SW480 (cell line): ENCODE results near the gene BPIFB4.
"Not testable (repeated sequence)": the region's sequence is repeated elsewhere in the genome, so short reads cannot be mapped to it uniquely, and the experiment has no call there.

ENCODE experiments used
- DNase-seq: peaks from one replicate; pipeline ENCODE4 v3.0.0-alpha.2; 2016; ENCODE audit warnings: low spot score

The BPIFB4 gene

DNA sequence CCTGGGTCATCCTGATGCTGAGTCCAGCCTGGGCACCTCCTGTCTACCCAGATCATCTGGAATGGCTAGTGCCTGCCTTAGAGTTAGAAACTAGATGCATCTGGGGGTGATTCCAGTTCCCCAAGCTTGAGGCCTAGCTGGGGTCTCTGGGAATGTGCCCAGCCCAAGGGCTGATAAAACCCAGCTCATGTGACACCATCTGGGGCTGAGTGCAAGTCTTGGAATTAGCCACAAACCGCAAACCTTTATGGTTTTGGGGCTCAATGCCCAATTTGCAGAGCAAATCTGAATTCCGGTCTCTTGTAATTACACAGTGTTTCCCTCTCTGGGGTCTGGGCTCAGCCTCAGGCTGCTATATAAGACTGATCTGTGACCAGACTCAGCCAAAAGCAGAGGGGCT, at the start of gene BPIFB4:
Gene BPIFB4 (plus strand): TSS at position 385 of the 400 bp plus-strand sequence. CDS start 1,884 bp downstream, outside the sequence.
- no peak for DNase-seq

DNA sequence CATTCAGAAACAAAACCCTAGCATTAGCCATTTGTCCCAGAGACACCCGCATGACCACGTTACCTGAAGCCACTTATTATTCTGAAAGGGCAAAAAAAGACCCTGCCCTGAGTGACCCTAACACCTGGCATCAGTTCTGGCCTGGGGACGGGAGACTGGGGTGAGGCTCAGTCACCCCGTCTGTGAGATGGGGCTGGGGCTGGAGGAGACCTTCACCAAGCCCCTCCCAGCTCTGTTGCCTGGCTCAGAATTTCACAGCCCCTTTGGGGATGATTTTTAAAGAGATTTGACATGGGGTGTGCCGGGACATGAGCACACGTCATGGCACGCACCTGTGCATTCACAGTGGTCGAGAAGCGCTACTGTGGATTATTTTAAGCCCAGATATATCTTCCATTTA, 49.4 kb upstream of the BPIFB4 start:
- no peak for DNase-seq

DNA sequence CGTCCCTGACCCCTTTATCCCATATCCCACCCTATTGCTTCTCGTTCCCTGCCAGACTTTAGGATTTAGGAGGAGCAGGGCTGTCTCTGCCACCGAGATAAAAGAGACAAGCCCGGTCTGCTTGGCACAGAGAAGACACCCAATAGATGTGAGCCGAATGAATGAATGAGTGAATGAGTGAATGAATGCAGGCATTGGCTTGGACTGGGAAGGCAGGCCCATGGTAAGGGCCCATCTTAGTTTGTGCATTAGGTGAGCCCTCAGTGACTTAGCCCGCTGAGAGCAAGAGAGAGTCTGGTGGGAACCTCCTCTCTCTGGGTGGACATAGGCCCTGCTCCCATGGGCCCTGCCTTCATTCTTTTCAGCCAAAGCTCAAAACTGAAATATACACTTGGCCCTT, 48.9 kb upstream of the BPIFB4 start:
- no peak for DNase-seq

DNA sequence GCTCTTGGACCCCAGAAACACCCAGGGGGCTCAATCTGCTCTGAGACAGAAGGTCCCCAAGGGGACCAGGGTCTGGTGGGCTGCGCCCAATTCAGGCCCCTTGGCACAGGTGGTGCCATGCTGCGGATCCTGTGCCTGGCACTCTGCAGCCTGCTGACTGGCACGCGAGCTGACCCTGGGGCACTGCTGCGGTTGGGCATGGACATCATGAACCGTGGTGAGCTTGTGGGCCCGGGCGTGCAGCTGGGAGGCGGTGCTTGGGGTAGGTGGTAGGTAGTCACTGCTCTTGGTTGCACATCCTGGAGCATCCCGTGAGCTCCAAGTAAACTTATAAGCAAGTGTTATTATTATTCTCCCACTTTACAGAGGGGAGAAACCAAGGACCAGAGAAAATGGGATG, 47.9 kb upstream of the BPIFB4 start, which contains the start of gene BPIFB6:
Gene BPIFB6 (plus strand): TSS at position 118 of the 400 bp plus-strand sequence. CDS start 0 bp downstream, at position 118.
- no peak for DNase-seq

DNA sequence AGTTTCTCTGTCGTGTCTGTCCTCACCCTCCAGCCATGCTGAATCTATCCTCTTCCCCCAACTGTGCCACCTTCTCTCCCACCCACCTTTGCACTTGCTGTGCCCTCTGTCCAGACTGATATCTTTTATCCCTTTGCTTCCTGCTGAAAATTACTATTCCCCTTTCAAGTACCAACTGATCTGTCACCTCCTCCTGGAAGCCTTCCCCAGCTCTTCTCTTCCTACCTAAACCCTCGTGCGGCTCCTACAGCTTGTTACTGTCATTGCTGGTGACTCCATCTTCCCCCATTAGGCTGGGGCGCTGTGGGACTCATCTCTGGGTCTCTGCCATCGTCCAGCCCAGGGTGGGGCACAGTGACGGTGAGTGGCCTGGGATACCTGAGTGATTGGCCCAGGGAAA, 46.9 kb upstream of the BPIFB4 start:
- no peak for DNase-seq

DNA sequence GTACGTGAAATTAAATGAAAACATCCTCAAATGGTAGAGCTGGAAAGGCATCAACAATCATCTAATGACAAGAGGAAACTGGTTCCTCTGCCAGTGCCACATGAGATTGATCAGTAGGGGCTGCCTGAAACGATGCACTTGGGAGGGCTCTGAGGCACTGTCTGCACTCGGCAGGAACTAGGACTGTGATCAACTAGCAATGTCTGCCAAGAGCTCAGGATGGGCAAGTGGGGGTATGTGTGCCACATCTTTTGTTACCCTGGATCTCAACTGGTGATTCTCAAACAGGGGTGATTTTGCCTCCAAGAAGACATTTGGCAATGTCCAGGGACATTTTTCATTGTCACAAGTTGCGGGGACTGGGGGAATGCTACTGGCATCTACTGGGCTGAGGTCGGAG, 46.1 kb upstream of the BPIFB4 start:
- no peak for DNase-seq

DNA sequence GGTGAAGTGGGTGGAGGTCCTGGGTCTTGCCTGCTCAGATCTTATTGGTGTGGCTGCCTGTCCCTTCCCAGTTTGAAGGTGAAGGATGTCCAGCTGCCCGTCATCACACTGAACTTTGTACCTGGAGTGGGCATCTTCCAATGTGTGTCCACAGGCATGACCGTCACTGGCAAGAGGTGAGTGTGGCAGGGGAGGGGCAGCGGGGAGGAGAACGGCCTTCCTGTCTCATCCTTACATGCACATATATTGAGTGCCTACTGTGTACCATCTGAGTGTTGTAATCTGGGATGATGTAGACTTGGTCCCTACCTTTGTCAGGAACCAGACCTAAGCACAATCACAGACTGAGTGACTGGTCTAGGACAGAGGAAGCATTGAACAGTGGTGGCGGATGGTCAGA, 45.3 kb upstream of the BPIFB4 start:
- no peak for DNase-seq

DNA sequence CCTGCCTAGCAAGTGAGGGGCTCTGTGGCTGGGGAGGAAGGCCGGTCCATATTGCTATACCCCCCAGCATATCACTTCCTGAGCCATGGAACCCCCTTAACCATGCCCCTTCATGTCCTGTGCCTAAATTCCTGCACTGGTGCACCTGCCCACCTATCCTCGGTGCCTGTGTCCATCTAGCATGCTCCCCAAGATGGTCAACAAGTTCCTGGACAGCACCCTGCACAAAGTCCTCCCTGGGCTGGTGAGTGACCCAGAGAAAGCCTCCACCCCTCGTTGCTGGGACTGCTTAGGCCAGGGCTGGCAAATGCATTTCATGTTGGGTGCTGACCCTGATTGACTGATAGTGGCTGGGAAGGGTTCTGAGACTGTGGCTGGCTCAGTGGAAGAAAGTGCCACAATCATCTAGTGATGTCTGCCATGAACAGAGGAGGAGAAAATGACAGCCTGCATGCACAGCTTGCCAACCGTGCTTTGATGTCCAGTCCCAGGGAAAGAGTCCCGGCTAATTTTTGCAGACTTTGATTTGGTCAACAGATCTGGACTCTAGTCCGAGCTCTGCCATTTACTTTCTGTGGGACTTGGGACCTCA, 44.4 kb upstream of the BPIFB4 start:
- DNase-seq: no peak

DNA sequence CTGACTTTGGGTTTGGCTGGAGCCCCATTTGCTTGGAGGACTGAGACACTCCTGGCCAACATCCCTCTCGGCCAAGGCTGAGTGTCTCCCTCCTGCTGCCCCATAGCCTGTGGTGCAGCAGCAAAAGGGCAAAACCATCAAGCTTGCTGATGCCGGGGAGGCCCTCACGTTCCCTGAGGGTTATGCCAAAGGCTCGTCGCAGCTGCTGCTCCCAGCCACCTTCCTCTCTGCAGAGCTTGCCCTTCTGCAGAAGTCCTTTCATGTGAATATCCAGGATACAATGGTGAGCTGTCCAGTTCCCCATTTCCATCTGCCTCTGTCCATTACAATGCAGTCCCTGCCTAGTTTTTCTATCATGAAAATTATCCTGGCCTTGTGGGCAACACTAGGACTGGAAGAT, 42.0 kb upstream of the BPIFB4 start:
- no peak for DNase-seq

DNA sequence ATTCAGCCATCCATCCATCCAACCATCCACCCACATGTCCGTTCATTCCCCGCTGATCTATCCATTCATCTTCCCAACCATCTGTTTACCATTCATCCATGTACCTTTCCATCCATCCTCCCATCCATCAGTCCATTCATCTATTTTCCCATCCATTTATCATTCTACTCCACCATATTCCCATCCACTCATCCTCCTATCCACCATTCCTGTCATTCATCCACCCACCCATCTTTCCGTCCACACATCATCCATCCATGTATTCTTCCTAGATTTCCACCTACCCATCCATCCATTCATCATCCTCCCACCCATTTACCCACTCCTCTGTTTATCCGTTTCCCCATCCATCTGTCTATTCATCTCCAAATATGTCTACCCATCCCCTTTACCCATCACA, 41.2 kb upstream of the BPIFB4 start:
- no peak for DNase-seq

DNA sequence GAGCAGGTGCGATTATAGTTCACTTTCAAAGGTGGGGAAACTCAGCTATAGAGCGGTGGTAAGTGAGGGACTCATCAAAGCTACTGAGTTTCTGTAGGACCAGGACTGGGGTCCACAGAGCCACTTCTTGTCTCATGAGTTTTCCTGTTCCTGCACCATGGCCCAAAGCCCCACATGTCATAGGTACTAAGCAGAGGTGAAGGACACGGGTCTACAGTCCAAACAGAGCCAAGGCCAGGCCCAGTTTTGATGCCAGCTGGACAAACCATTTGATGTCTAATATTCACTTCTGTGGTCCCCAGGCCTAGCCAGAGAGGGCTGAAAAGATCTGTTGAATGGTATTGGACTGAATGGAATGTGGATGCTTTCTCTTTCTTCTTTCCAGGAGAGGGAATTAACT, 37.0 kb upstream of the BPIFB4 start:
- DNase-seq: no peak

DNA sequence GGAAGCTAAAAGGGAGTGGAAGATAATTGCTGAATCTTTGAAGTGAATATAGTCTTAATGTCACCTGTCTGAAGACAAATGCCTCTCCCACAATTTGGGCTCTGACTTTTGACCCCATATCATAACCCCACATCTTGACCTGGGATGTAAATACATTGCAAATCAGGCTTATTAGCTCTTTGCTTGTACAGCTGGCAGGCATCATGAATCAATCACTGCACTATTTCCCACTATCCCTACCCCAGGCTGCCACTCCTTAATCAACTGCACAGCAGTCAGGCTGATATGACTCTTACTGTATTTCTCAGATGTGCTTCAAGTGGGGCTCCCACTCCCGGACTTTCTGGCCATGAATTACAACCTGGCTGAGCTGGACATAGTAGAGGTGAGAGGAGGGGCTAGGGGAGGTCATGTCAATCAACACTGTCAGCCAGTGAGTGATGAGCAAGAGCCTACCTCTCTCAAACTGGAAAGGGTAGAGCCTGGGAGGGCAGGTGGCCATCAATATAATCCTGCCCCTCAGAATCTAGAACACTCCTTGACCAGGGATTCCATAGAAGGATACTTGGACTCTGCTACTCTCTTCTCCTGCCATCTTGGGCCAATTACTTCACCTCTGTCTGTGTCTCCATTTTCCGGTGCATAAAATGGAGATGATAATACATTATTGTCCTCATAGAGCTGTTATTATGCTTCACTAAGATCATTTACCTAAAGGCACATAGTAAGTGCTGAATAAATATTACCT, 36.3 kb upstream of the BPIFB4 start:
- DNase-seq: no peak

DNA sequence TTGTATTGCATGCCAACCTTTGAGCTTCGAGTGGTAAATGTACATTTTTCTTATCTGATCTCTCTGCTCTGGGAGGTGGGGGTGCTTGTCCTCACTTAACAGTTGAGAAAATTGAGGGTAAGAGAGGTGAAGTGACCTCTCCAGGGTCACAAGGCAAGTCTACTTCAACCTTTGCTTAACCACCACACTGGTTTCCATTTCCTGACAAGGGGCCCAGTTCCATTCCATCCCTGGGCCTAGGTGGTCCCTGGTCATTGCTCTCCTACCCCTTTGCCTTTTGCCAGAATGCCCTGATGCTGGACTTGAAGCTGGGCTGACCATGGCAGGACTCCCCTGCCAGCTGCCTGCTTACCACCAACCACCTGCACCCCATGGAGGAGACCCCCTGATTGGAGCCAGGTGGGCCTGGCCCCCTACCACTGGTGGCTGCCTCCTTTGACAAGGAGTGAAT, 35.7 kb upstream of the BPIFB4 start:
- DNase-seq: no peak

DNA sequence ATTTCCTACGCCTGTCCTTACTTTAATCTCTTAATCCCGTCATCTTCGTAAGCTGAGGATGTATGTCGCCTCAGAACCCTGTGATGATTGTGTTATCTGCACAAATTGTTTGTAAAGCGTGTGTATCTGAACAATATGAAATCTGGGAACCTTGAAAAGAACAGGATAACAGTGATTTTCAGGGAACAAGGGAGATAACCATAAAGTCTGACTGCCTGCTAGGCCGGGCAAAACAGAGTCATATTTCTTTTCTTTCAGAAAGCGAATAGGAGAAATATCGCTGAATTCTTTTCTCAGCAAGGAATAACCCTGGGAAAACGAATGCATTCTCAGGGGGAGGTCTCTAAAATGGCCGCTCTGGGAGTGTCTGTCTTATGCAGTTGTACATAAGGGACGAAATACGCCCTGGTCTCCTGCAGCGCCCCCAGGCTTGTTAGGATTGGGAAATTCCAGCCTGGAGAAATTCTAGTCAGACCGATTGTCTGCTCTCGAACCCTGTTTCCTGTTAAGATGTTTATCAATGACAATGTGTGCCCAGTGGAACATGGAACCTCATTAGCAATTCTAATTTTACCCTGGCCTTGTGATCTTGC, 34.2 kb upstream of the BPIFB4 start:
- not testable (repeated sequence) for DNase-seq

DNA sequence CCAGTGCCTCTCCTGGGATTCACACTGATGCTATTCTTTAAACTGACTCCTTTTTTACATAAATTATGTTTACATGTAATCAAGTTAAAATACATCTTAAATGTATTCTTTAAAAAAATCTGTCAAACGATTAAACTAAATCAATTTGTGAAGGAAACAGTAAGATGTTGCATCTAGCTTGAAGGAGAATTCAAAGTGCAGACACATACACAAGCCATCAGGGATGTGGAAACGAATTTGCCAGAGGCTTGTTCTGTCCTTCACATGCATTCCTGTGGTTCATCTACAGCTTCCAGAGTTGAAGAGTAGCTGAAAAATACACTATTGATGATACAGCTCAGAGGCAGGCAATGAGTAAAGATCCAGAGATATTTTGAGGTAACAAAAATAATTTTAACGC, 33.0 kb upstream of the BPIFB4 start:
- no peak for DNase-seq

DNA sequence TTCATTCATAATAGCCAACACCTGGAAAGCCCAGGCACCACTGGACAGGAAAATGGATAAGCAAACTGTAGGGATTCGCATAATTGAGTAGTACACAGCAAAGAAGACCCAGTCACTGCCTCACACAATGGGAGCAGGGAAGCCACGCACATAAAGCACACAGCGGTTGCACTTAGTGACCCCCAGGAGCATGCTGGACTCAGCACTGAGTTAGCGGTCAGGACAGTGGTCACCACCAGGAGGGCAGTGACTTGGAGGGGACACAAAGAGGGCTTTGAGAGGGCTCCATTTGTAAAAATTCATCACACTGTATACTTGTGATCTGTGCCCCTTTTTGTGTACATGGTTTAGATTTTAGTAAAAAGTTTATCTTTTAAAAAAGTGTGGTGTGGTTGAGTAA, 28.1 kb upstream of the BPIFB4 start:
- no peak for DNase-seq

DNA sequence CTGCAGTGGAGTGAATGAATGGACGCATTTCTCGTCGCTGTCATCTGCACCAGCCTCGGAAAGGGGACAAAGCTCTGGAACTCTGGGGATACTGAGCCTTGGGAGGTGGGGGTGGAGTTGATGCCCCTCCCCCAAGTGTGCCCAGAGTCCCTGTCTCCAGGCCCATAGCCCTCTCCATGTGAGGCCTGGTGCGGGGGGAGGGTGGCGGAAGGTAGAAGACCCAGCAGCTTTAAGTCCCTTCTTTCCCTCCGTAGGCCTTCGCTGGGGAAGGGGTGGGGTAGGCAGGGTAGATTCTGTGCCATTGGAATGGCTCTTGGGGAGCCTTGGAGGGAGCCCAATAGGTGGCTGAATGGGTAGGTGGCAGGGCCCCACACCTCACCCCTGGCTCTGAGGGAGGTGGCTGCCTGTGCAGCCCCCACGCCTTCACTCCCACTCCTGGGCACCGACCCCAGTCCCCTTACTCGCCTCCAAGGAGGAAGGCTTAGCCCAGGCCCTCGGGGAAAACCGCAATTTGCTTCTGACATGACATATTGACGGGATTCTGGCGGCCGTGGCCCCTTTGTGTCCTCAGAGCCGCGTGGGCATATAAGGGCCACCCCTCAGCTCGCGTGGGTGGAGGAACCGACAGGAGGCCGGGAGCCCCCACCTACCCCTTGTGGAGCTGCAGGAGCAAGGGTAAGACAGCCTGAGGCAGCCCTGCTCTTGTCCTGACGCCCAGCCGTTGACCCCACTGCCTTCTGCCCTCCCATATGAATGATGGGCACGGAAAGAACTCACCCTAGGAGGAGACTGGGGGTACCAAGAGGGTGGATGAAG, 25.9 kb upstream of the BPIFB4 start, which contains the start of gene BPIFB3:
Gene BPIFB3 (plus strand): TSS at position 613 of the 816 bp plus-strand sequence. CDS start 1,533 bp downstream, outside the sequence.
- DNase-seq: no peak

DNA sequence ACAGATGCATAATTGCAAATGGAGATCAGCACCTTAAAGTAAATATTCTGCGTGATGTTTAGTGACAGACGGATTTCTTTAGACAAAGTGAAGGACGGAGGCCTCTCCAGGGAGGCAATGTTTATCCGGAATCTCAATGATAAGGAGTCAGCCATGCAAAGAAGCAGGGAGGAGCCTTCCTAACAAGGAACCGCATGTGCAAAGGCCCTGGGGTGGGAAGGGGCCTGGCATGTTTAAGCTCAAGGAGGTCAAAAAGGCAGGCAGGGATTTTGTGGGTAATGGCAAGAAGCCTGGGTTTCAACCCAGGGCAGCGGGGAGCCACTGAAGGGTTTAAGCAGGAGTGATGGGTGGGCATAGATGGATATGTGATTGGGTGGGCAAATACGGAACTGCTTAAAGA, 25.1 kb upstream of the BPIFB4 start:
- no peak for DNase-seq

DNA sequence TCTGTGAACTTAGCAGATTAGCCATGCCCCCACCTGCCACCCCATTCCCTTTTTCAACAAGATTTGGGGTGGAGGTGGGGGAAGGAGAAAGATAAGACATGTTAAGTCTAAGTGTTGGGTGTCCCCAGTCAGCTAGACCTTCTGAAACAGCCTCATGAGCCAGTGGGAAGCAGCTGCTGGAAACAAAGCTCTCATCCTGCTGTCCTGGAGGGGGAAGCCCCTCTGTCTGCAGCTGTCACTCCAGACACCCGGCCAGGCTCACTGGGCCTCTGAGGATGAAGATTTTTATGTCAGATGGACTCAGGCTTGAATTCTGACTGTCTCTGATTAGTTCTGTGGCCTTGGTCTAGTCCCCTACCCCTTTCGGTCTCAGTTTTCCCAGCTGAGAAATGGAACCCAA, 24.7 kb upstream of the BPIFB4 start:
- no peak for DNase-seq

DNA sequence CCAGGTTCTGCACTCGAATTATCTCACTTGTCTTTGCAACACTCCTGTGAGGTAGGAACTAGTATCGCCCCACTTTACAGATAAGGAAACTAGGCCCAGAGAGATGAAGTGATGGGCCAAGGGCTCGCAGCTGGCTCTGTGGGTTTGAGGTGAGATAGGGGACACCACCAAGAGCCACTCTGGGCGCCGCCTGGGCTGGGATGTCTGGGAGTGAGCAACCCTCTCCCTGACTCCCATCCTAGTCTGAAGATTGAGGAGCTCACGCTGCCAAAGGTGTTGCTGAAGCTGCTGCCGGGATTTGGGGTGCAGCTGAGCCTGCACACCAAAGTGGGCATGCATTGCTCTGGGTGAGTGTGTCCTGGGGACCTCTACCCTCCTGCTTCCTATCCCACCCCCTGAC, 20.3 kb upstream of the BPIFB4 start:
- no peak for DNase-seq

DNA sequence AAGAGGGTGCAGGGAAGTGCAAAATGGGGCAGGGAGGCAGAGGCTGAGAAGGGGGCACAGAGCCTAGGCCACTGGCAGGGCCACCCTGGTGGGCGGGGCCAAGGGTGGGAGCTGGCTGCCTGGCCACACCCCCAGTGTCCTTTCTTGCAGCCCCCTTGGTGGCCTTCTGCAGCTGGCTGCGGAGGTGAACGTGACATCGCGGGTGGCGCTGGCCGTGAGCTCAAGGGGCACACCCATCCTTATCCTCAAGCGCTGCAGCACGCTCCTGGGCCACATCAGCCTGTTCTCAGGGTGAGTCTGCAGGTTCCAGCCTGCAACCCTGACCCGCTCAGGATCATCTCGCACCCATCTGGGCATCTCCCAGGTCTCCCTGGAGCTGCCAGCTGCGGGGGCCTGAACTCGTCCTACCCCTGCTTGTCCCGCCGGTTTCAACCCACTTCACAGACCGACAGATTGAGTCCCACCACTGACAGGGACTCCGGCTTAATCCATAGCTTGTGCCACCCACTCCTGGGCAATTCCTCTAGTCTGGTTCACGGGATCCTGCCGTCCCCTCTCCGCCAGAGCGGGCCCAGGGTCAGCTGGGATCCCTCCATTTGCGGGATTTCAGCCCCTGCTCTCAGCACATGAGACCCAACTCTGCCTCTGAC, 19.6 kb upstream of the BPIFB4 start:
- no peak for DNase-seq

DNA sequence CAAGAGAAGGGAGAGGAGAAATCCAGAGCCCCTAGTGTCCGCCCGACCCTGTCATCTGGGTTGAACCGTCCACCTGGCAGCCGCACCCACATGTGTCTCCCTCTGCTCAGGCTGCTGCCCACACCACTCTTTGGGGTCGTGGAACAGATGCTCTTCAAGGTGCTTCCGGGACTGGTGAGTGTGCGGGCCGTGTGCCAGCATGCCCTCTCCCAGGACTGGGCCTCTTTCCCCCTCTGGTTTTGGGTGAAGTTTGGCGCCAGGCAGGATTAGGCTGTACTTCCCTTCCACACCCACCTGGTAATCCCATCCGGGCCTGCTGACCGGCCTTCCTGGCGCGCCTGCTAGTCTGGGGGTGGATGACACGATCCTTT, 17.8 kb upstream of the BPIFB4 start:
- no peak for DNase-seq
